K562 (cell line): ENCODE measurements around the gene RNH1. TPM values are rescaled to one million over a fixed set of nuclear protein-coding genes. Genes with fewer than 3 reads are reported as not detected.
A peak's percentile ranks its signal among the peaks of the same experiment; 100 is the strongest.

Source experiments
- GABPB1 ChIP-seq: sonication (generic); formaldehyde crosslinking; IDR thresholded peaks from 2 replicates; pipeline ENCODE4 v1.8.0; 2022; ENCODE audit warnings: mild to moderate bottlenecking, missing genetic modification reagents
- HDAC1 ChIP-seq, 2 experiments: fragments of 450-650 bp; IDR thresholded peaks; 2 replicates each; pipeline ENCODE4 v1.6.1; 2016 to 2017; ENCODE audit warnings: inconsistent platforms in 1 of 2, mild to moderate bottlenecking in 1 of 2, moderate library complexity in 1 of 2
- HMG20A ChIP-seq: fragments of 450-650 bp; formaldehyde crosslinking; conservative IDR thresholded peaks from 2 replicates; pipeline ENCODE4 v1.4.0; 2020; ENCODE audit warnings: mild to moderate bottlenecking, mixed read lengths
- HMGN3 ChIP-seq: IDR thresholded peaks from 2 replicates; pipeline ENCODE4 v1.6.1; 2011; ENCODE audit warnings: borderline replicate concordance, low read depth, mild to moderate bottlenecking, mixed read lengths, low read length; ENCODE audit not compliant: insufficient read length; ENCODE audit errors: extremely low read depth
- HNRNPL ChIP-seq: fragments of 200-400 bp; formaldehyde crosslinking; IDR thresholded peaks from 2 replicates; pipeline ENCODE4 v1.6.1; 2017; ENCODE audit warnings: low read depth, mild to moderate bottlenecking, low read length
- HNRNPLL ChIP-seq: fragments of 200-400 bp; formaldehyde crosslinking; IDR thresholded peaks from 2 replicates; pipeline ENCODE4 v1.6.1; 2017; ENCODE audit warnings: low read length, low read depth, mild to moderate bottlenecking; ENCODE audit not compliant: poor library complexity, severe bottlenecking
- KDM2B ChIP-seq: fragments of 250-450 bp; sonication (Bioruptor Pico); IDR thresholded peaks from 2 replicates; pipeline ENCODE4 v1.8.0; 2021; ENCODE audit warnings: mild to moderate bottlenecking, moderate library complexity
- MTF1 ChIP-seq: fragments of 250-450 bp; sonication (Bioruptor Pico); IDR thresholded peaks from 2 replicates; pipeline ENCODE4 v1.9.0; 2021; ENCODE audit warnings: moderate library complexity, mild to moderate bottlenecking, inconsistent platforms, borderline replicate concordance
- NFE2 ChIP-seq: IDR thresholded peaks from 2 replicates; pipeline ENCODE4 v1.6.1; 2014; ENCODE audit warnings: antibody characterized with exemption, low read depth
- NR4A1 ChIP-seq, 2 experiments: fragments of 250-450 bp in 1 of 2; fragments of 450-650 bp in 1 of 2; sonication (Bioruptor Pico) in 1 of 2; IDR thresholded peaks; 2 replicates each; pipeline versions ENCODE4 v1.4.0 to v1.6.1; 2016 to 2020; ENCODE audit warnings: mild to moderate bottlenecking in 2 of 2, missing compliant biosample characterization in 1 of 2, missing genetic modification characterization in 1 of 2, moderate library complexity in 1 of 2
- RUNX1 ChIP-seq: sonication (generic); IDR thresholded peaks from 2 replicates; pipeline ENCODE4 v1.6.1; 2016; ENCODE audit warnings: antibody characterized with exemption, low read depth
- SIN3A ChIP-seq, 2 experiments: fragments of 150-350 bp in 1 of 2; IDR thresholded peaks; 2 replicates each; pipeline ENCODE4 v1.6.1; 2011 to 2016; ENCODE audit warnings: borderline replicate concordance in 2 of 2, low read depth in 2 of 2, low read length in 2 of 2, mild to moderate bottlenecking in 2 of 2, moderate library complexity in 2 of 2; ENCODE audit not compliant: control insufficient read depth in 1 of 2
- ZNF143 ChIP-seq: sonication (generic); formaldehyde crosslinking; IDR thresholded peaks from 2 replicates; pipeline ENCODE4 v1.9.0; 2022; ENCODE audit warnings: mild to moderate bottlenecking, missing genetic modification reagents
- polyA plus RNA-seq, 8 experiments: library from polyadenylated mRNA; depleted of rRNA in 4 of 8; stranded (reverse) in 5 of 8; unstranded in 3 of 8; fragments of >200 nt; fragmentation: Nextera tagmentation in 2 of 8; fragmentation: Illumina TruSeq in 1 of 8; extraction: Ambion mirVana in 2 of 8; extraction: Trizol in 1 of 8; gene quantifications; 2 replicates each; pipeline versions ENCODE4 v1.2.1 to v1.2.3, GENCODE V29; 2011 to 2014; ENCODE audit warnings: inconsistent platforms in 1 of 8, missing spikeins in 1 of 8
- total RNA-seq, 7 experiments: library from RNA; depleted of rRNA in 6 of 7; stranded (reverse); fragments of >200 nt in 6 of 7; fragmentation: Illumina TruSeq in 2 of 7; extraction: Trizol in 2 of 7; gene quantifications; 2 replicates each; pipeline versions ENCODE4 v1.2.1 to v1.2.3, GENCODE V29; 2011 to 2021; ENCODE audit warnings: low replicate concordance in 1 of 7
- TF ChIP-seq, protein P1 (sequence below): fragments of 250-450 bp; sonication (Bioruptor Pico); IDR thresholded peaks from 2 replicates; pipeline ENCODE4 v1.9.0; 2021; ENCODE audit warnings: mild to moderate bottlenecking
- TF ChIP-seq, protein P2 (sequence below): fragments of 450-650 bp; IDR thresholded peaks from 2 replicates; pipeline ENCODE4 v1.6.1; 2018; ENCODE audit not compliant: partially characterized antibody
- TF ChIP-seq, protein P3 (sequence below): sonication (generic); formaldehyde crosslinking; IDR thresholded peaks from 2 replicates; pipeline ENCODE4 v1.8.0; 2022; ENCODE audit warnings: missing genetic modification reagents, mild to moderate bottlenecking, moderate library complexity, borderline replicate concordance
- TF ChIP-seq, protein P4 (sequence below): sonication (generic); formaldehyde crosslinking; IDR thresholded peaks from 2 replicates; pipeline ENCODE4 v1.8.1; 2023; ENCODE audit warnings: mild to moderate bottlenecking, missing genetic modification reagents

The RNH1 gene
- total and polyA plus RNA-seq, 9 of the 15 experiments (the other 6 are each of a cell fraction or from before 2014, with no cell fraction given) = 2.5 to 160 (median 44.3) TPM

DNA sequence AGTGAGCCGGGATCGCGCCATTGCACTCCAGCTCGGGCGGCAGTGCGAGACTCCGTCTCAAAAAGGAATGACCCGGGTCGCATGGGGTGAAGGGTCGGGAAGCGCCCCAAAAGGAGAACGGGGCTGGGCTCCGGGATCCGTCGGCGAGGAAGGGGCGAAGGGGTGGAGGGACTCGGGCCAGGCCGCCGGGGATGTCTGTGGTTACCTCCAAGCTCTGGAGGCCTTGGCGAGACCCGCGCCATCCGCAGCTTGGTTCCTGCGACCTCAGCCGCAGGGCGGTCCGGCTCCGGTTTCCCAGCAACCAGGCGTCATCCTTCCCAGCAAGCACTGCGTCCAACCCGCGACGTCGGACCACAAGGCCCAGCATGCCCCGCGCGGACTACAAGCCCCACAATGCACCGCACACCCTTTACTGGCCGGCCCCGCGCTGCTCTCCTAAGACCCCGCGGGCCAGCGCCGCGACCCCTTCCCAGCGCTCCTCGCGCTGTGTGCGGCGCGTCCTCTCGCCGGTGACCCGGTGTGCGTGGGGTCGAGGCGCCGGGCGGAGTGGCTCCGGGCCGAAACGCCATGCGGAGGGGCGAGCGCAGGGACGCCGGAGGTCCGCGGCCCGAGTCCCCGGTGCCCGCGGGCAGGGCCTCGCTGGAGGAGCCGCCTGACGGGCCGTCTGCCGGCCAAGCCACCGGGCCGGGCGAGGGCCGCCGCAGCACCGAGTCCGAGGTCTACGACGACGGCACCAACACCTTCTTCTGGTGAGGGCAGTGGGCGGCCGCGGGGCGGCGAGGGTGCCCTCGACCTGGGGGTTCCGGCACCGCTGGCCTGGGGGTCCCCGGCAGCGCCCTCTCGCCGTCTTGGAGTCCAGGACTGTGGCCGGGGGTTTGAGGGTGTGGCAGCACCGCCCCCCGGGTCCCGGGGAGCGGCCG is 56.9 kb downstream of the RNH1 start, which contains the start of gene PTDSS2 (continued):
- TF ChIP-seq NR4A1 (CRISPR knock-in tag; IDR thresholded peaks at IDR 0.05) = no peak
- peak; percentile 77; the same call in 1 of the 2 replicates for TF ChIP-seq NR4A1 (tag; IDR thresholded peaks at IDR 0.05)
- TF ChIP-seq HMGN3 = peak; percentile 65
- TF ChIP-seq, protein P1, sequence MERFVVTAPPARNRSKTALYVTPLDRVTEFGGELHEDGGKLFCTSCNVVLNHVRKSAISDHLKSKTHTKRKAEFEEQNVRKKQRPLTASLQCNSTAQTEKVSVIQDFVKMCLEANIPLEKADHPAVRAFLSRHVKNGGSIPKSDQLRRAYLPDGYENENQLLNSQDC (CRISPR knock-in tag) = no peak
- peak; percentile 98 for TF ChIP-seq ZNF143
- TF ChIP-seq SIN3A (IDR thresholded peaks at IDR 0.05; ENCODE audit: borderline replicate concordance in 2 of 2, control insufficient read depth in 1 of 2, low read depth in 2 of 2, low read length in 2 of 2) = peak in 1 of 2 experiments; percentile 27; a peak in 2 of 4 replicates
- TF ChIP-seq HNRNPL = peak; percentile 47; the same call in 1 of the 2 replicates
- TF ChIP-seq, protein P2, sequence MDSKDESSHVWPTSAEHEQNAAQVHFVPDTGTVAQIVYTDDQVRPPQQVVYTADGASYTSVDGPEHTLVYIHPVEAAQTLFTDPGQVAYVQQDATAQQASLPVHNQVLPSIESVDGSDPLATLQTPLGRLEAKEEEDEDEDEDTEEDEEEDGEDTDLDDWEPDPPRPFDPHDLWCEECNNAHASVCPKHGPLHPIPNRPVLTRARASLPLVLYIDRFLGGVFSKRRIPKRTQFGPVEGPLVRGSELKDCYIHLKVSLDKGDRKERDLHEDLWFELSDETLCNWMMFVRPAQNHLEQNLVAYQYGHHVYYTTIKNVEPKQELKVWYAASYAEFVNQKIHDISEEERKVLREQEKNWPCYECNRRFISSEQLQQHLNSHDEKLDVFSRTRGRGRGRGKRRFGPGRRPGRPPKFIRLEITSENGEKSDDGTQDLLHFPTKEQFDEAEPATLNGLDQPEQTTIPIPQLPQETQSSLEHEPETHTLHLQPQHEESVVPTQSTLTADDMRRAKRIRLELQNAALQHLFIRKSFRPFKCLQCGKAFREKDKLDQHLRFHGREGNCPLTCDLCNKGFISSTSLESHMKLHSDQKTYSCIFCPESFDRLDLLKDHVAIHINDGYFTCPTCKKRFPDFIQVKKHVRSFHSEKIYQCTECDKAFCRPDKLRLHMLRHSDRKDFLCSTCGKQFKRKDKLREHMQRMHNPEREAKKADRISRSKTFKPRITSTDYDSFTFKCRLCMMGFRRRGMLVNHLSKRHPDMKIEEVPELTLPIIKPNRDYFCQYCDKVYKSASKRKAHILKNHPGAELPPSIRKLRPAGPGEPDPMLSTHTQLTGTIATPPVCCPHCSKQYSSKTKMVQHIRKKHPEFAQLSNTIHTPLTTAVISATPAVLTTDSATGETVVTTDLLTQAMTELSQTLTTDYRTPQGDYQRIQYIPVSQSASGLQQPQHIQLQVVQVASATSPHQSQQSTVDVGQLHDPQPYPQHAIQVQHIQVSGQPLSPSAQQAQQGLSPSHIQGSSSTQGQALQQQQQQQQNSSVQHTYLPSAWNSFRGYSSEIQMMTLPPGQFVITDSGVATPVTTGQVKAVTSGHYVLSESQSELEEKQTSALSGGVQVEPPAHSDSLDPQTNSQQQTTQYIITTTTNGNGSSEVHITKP = peak; percentile 74
- peak; percentile 15 for TF ChIP-seq HNRNPLL
- TF ChIP-seq HMG20A (CRISPR knock-in tag) = no peak
- TF ChIP-seq, protein P3, sequence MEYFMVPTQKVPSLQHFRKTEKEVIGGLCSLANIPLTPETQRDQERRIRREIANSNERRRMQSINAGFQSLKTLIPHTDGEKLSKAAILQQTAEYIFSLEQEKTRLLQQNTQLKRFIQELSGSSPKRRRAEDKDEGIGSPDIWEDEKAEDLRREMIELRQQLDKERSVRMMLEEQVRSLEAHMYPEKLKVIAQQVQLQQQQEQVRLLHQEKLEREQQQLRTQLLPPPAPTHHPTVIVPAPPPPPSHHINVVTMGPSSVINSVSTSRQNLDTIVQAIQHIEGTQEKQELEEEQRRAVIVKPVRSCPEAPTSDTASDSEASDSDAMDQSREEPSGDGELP (CRISPR knock-in tag) = peak; percentile 79; the same call in 1 of the 2 replicates
- peak in 1 of 2 experiments; percentile 55; a peak in 2 of 4 replicates for TF ChIP-seq HDAC1 (IDR thresholded peaks at IDR 0.05)
- TF ChIP-seq MTF1 (CRISPR knock-in tag) = no peak
- TF ChIP-seq GABPB1 (CRISPR knock-in tag) = peak; percentile 77; the same call in 1 of the 2 replicates
- 0 out of 2 replicates have a peak, but pooled peaks have one; percentile 2 for TF ChIP-seq KDM2B (CRISPR knock-in tag)
- TF ChIP-seq, protein P4, sequence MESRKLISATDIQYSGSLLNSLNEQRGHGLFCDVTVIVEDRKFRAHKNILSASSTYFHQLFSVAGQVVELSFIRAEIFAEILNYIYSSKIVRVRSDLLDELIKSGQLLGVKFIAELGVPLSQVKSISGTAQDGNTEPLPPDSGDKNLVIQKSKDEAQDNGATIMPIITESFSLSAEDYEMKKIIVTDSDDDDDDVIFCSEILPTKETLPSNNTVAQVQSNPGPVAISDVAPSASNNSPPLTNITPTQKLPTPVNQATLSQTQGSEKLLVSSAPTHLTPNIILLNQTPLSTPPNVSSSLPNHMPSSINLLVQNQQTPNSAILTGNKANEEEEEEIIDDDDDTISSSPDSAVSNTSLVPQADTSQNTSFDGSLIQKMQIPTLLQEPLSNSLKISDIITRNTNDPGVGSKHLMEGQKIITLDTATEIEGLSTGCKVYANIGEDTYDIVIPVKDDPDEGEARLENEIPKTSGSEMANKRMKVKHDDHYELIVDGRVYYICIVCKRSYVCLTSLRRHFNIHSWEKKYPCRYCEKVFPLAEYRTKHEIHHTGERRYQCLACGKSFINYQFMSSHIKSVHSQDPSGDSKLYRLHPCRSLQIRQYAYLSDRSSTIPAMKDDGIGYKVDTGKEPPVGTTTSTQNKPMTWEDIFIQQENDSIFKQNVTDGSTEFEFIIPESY (CRISPR knock-in tag) = peak; percentile 62; the same call in 1 of the 2 replicates
- TF ChIP-seq RUNX1 = no peak
- TF ChIP-seq NFE2 = 0 out of 2 replicates have a peak, but pooled peaks have one; percentile 18
